HG03378 (cell line): Measurements from ENCODE around the gene METAP1D.
"Not testable (repeated sequence)": the region's sequence is repeated elsewhere in the genome, so short reads cannot be mapped to it uniquely, and the experiment has no call there.

Source experiments
- ATAC-seq: cut with Tn5 transposase; IDR thresholded peaks from one replicate; pipeline ENCODE4 v1.9.1; 2021; ENCODE audit warnings: mild to moderate bottlenecking, moderate library complexity; ENCODE audit not compliant: unreplicated experiment

The METAP1D gene

DNA sequence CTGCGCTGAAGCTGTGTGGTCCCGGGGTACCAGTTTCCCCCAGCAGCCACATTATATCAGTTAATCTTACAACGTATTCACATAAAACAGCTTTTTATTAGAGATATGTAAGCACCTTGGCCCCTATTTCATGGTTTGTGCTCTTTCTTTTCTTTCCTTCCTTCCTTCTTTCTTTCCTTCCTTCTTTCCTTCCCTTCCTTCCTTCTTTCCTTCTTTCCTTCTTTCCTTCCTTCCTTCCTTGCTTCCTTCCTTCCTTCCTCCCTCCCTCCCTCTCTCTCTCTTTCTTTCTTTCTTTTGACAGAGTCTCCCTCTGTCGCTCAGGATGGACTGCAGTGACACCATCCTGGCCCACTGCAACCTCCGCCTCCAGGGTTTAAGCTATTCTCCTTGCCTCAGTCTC, 3.7 kb upstream of the METAP1D start:
- ATAC-seq: no peak

DNA sequence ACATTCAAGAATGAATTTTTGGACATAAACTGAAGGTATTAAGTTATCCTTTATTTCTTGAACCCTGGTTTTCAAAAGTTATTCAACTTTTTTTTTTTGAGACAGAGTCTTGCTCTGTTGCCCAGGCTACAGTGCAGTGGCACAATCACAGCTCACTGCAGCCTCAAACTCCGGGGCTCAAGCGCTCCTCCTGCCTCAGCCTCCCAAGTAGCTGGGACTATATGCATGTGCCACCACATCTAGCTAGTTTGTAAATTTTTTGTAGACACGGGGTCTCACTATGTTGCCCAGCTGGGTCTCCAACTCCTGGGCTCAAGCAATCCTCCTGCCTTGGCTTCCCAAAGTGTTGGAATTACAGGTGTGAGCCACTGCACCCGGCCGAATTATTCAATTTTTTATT, 2.7 kb upstream of the METAP1D start:
- ATAC-seq: not testable (repeated sequence)

DNA sequence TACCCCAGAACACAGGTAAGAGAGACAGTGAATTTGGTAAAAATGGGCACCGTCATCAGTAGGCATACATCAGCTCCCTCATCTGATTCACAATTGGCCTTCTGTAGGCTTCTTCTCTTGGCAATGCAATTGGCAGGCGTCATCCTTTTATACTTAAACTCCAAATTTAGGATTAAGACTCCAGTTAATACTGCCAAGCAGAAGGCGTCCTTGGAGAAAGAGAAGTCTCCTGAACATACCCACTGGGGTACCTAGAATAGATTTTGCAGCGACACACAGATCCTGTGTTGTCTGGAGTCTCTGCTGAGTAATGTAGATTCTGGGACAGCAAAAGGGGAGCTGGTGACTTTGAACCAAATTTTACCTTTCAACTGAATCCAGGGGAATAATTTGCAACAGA, 592 bp upstream of the METAP1D start:
- no peak for ATAC-seq

DNA sequence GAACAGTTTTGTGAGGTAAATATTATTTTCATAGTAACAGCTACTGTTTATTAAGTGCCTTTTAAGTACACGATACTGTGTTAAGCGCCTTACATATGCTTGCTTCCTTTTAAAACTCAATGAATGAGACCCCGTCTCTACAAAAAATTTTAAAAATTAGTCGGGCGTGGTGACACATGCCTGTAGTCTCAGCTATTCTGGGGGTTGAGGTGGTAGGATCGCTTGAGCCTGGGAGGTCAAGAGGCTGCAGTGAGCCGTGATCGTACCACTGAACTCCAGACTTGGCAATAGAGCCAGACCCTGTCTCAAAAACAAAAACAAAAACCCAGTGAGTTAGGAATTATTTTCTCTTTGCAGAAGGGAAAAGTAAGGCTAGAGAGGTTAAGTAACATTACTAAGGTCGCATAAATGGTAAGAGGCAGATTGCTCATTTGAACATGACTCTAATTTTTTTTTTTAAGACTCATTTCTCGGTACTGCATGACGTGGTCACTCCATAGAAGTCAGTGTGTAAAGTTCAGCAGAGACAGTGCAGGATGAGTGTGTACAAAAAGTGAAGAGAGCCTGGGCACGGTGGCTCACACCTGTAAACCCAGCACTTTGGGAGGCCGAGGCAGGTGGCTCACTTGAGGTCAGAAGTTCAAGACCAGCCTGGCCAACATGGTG, 1.1 kb downstream of the METAP1D start:
- ATAC-seq: no peak

DNA sequence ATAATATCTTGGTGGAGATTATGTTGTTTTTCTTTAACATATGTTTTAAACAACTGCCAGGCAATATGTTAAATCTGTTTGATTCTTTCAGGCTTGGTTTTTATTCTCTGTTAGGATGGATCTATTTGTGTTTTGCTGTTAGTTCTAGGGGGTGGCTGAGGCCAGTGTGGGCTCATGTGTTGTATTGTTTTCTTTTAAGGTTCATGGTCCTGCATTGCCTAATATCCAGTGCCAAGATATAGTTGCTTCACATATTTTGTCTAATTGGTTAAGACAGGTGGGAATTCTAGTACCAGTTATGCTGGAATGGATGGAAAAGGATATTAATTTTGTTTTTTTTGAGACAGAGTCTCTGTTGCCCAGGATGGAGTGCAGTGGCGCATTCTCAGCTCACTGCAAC, 7.6 kb downstream of the METAP1D start:
- ATAC-seq: no peak

DNA sequence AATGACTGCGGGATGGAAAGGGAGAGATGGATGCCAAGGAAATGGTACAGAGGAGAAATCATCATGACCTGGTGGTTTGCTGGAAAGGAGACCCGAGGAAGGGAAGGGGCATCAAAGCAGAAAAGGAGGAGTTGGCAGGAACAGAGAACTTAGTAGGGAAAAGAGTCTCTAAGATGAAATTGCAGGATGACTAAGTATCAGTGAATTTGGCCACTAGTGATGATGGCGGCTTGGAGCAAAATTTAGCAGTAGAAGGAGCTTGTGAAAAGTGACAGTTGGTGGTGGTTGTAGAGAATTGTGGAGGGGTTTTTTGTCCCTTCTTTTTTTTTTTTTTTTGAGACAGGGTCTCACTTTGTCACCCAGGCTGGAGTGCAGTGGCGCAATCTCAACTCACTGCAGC, 10.1 kb downstream of the METAP1D start:
- no peak for ATAC-seq

DNA sequence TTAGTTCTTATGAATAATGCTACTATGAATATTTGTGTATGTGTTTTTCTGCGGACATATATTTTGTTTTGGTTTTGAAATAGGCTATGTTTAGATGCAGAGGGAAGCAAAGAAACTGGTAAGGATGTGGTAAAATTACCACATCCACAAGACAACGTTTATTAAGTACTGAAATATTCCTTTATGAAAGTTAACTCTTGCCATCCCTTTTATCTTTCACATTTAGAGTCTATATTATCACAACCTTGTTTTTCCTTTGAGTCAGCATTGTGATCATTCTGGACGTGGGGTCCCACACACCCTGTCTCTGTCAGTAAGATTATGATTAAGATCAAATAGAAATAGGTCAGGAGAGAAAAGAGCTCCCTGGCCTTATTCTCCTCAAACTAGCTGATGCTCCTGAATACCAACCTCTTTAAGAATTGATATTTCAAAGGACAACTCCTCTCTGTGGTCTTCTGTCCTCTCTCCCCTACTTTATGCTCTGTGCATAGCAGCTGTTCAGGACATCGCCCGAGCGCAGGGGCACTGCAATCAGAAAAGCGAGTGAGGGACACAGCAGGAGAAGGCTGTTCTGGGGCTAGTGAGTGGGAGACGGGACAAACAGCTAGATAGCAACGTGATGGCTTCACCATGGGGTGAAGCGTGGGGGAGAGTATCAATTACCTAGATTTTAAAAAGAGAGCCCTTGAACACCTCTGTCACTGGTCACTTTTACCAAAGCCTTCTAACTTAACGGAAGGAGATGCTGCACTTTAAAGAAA, 12.2 kb downstream of the METAP1D start:
- no peak for ATAC-seq

DNA sequence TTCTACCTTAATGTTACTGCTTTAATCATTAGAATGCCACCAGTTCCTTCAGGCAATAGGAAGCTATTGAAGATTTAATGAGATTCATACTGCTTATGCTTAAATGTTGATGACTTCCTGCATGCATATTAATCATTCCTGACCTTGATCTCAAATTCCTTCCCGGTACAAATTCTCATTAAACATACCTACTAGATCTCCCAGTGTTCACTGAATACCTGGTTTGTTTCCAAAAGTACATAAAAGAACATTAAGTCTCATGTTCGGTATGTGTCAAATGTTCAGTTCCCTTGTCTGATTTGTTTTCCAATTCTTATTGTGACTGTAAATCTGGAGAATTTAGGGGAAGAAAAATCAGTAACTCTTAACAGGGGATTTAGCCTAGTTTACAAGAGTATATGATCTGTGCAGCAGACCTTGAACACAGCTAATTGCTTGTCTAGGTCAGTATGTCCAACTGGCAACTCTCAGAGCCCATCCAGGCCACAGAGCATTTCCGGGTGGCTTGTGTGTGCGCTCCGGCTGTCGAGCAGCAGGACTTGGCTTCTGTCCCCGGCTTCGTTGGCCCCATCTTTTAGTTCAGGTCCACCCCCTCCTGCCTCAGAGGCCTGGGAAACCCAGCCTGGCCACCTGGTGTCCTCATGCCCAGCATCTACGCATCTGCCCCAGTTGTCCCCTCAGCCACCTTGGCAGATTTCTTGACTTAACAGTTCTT, 13.1 kb downstream of the METAP1D start:
- no peak for ATAC-seq

DNA sequence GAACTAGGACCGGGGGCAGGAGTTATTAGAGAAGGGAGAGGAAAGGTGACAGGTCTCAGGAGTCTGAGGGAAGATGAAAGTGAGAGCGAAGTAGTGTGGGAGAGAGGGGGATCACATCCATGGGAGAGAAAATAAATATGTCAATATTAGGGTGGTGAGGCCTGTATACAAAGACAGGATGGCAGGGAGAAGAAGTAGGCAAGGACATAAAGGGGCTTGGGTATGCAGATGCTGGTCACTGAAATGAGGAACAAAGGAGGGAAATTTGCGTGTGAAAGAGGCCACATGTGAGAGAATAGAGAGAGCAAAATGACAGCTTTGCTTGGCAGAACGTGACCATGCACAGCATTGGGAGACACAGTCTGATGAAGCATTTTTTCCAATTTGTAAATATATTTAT, 13.6 kb downstream of the METAP1D start:
- peak; percentile 68 for ATAC-seq

DNA sequence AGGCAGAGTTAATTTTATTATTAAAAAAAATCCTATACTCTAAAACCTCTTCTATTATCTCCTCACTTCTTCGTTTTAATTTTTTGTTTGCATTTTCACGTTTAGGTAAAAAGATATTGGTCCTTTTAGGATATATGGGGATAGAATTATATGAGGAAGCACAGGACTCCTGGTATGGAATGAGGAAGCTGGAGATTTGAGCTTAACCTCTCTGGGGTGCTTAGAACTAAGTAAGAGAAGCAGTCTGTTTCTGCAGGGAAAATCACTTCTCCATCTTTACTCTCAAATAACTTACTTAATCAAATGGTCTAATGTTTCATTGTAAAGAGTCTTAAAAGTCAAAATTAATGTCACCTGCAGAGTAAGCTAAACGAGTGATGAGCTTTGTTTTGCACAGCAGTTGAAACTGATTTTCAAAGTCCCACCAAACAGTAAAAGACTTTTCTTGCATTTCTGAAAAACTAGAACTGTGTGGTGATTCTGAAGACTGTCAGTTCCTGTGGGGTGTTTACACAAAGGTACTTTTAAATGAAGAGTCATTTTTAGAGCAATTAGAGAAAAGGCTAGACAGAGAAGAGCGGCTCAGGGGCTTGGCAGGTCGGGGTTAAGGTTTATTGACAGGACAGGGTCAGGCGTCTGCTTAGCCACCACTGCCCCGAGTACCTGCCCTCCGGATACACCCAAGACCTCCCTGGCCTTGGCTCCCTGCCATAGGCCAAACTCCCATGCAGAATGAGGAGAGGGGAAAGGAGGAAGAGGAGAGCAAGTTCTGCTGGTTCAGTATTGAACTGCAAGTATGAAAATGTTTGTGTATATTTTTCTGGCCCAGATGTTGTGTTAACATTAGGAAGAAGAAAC, 21.6 kb downstream of the METAP1D start:
- ATAC-seq: no peak

DNA sequence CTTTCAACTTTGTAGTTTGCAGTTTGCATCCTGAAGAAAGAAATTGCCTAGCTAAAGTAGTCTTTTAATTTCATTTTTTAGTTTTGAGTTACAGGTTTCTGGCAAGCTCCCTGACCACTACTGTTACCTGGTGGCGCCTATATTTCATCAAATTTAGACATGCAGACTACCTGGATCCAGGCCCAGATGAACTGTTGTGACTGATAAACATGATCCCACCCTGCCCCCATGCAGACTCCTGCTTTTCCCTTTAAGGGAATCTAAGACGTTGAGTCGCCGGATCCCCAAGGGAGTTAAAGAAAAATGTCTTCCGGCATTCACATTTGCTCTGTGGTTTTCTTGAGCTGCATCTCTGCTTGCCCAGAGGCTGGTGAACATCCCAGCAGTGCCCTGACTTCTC, 22.2 kb downstream of the METAP1D start:
- ATAC-seq: no peak

DNA sequence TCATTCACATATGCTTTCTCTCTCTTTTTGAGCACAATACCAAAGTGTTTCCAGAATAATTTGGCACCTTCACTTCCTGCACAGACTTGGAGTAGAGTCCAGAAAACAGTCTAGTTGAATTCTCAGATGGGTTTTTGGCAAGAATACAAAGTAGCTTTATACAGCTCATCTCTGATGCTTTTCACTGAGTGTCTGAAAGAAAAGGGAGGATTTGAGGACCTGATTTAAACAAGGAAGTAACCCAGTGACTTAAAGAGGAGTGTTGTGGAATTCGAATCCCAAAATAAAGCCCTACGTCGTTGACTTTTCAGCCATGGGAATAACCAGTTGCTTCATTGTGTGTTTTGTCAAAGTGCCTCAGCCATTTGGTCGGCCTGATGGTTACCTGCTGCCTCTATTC, 31.8 kb downstream of the METAP1D start:
- ATAC-seq: no peak

DNA sequence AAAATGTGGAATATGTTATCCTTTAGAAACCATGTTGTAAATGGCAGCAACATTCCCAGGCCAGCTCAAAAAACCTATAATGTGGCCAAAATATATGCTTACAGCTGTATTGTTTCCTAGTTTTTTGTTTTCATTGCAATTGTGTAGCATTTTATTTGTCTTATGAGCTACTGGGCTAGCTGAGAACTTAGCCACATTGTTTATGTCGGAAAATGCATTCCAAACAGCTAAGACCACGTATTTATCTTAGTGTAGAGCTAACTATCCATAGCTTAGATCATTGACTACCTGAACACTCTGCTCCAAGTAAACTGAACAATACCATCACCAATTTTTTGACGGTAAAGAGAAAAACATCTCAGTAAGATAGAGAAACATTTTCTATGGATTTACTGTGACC, 38.4 kb downstream of the METAP1D start:
- no peak for ATAC-seq

DNA sequence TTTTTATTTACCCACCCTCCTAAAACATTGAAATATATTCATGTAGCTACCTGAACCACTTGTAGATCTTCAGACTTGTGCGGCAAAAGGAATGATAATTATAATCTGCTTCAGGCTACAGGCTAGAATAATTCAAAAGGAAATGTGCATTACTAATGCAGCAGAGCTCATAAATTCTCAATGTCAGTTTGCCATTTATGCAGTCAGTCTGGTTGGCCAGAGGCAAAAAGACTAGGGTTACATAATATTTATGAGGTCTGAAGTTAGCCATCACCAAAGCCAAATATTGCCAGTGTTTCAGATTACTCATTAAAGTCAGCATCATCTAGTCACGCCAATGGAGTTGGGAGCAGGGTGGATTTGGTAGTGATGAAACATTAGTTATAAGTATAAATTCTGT, 38.9 kb downstream of the METAP1D start:
- no peak for ATAC-seq

DNA sequence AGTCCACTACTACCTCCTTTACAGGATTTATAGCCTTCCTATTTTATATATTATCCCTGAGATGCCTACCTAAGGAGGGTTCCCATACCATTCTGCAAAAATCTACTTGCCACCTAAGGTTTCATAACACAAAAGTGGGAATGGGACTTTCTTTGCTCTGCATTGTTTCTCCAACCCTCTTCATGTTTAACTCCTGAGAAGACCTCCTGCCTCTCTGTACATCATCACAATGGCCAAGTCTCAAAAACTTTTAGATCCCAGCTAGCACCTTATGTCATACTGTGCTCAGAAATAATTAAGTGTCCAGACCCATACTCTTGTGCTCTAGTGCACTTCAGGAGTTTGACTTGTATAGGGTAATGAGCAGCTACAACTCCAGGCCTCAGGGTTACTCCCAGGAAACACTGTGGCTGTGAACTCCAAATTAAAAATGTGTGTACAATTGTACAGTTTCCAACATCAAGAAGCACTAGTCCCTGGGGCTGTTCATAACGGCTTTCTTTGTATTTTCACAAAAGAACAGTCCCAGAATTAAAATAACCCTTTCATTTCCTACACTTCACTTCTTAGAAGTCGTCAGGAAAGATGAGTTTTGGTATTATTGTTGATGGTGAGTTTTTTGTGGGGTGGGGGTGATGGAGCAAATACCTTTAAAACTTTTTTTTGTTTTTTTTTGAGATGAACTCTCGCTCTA, 39.4 kb downstream of the METAP1D start:
- ATAC-seq: no peak

DNA sequence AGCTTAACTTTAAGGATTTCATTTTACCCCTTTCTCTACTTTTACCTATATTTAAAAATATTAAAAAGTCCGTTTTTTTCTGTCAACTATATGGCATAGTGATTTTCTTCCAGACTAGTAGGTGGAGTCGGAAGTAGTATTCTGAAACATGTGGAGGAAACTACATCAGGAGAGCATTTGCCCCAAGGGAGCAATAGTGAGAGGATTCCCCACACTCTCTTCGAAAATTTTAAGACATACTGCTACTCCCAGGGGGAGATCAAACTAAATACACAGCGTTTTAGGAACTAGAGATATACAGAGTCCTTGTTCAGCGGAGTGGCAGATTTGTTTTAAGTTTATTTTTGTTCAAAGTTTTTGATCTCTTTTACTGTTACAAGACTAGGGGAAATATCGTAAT, 40.6 kb downstream of the METAP1D start:
- no peak for ATAC-seq

DNA sequence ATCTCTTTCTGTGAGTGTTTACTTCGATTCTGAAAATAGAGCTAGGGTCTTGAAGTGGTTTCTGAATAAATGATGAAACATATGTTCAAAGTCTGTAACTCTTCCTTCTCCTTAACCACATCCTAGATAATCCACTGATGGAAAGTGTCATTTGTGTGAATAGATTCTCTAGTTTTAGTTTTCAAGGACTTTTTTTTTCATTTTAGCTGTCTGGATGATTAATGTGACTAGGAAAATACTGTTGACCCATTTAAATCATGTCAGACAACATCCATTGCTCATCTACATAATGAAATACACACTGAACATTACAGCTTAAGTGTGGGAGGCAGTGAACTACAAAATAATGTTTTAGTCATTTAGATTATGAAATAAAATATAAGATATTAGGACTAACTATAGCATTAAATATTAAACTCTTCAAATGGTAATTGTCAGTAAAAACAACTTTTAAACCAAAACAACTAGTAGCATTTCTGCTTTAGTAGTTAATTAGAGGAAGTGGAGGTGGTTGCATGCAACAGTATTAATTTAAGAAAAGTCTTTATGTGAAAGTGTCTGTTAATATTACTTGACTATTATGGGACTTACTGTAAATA, 46.4 kb downstream of the METAP1D start:
- no peak for ATAC-seq

DNA sequence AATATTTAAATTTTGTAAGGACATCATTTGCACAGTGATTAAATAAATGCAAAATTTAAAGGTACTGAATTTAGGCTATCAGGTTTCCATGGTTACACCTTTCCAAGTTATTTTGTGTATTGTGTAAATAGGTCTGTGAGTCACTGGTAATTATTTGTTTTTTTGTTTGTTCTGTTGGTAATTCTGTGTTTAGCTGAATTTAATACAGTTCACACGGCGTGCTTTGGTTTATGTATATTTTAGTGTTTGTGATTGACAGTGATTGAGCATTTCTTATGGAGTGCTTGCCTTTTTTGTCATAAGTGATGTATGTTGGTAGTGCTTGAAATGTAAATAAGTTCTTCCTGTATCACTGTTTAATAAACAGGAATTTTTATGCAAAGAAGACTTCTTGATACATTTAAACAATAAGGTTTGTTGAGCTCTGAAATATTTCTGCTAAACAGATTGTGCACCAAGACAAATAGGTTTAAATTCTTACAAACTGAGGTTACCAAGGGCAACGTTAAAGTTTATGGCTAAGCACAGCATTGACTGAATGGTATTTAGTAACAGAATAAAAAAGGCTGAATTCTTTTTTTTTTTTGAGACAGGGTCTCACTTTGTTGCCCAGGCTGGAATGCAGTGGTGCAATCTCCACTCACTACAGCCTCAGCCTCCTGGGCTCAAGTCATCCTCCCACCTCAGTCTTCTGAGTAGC, 47.3 kb downstream of the METAP1D start:
- ATAC-seq: no peak
